ENCODE data around the gene ALG5. TPM values are rescaled to one million over a fixed set of nuclear protein-coding genes. Genes with fewer than 3 reads are reported as not detected.

Gene ALG5
- total RNA-seq, 1 experiment from 2014 or later: 32.2 TPM

DNA sequence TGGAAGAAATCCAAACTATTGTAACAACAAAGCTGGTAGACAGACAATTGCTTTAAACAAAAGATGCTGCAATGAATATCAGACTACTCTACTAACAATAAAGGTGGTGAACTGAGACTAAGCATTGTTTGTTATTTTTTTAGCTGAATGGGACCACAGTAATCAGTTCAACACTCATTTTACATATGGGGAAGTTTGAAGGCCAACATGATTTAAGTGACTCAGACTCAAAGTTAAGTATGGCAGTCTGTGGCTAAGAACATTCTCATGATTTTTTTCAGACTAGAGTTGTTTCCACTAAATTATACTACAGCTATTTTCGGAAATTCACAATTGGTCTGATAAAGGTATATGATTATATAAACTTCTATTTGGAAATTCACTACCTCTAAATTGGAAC, 11.9 kb upstream of the ALG5 start:
- DNase-seq (ENCODE audit: low read depth, low spot score) (no peak), ATAC-seq (no peak)
- ChIA-PET RAD21 (ENCODE audit: low non-redundant PET in 1 of 2, low total read pairs in 2 of 2, uncharacterized antibody in 2 of 2, unreplicated experiment in 2 of 2) (no interaction called here), POLR2A (interaction anchor here (1.2 kb wide), 1 partner anchor 11 kb away, joined by 4 read pairs; the partner anchor contains the start of gene EXOSC8), CTCF (no interaction called here)
- intact Hi-C loops (cut with micrococcal nuclease): loop anchor here (5.0 kb wide), 1 partner anchor 36 kb away; no protein-coding TSS in a partner anchor
- no TSS peak for BruUV-seq (replicated peaks)
- no peaks in the 10 kb centered on the region for H3K9me3 ChIP-seq (ENCODE audit: control insufficient read depth in 1 of 2, insufficient read depth in 1 of 2, low read depth in 1 of 2, low read length in 2 of 2)
- no peak overlapping the region for H3K4me2 ChIP-seq (ENCODE audit: low read length)
- no peaks in the 10 kb centered on the region for H3K9me2 ChIP-seq (ENCODE audit: insufficient read depth)
- H2AFZ ChIP-seq (ENCODE audit: low read depth, low read length, poor library complexity, severe bottlenecking): no peak overlapping the region
- H3K4me3 ChIP-seq (replicated peaks in 1 of 2; ENCODE audit: low read depth in 1 of 2, low read length in 2 of 2): no peak overlapping the region
- peaks cover 7% of the 10 kb centered on the region for H3K79me2 ChIP-seq (ENCODE audit: insufficient read depth, low read length)
- peaks cover 47 to 55% of the 10 kb centered on the region in 2 experiments for H3K36me3 ChIP-seq (ENCODE audit: control insufficient read depth in 1 of 2, insufficient read depth in 2 of 2, low read length in 2 of 2)
- no peaks in the 10 kb centered on the region for H3K27me3 ChIP-seq (ENCODE audit: insufficient read depth, low read length)
- H3K4me1 ChIP-seq (ENCODE audit: control insufficient read depth in 1 of 2, insufficient read depth in 2 of 2, low read length in 2 of 2): no peaks in the 10 kb centered on the region
- H4K20me1 ChIP-seq (ENCODE audit: insufficient read depth): no peaks in the 10 kb centered on the region
- no peak overlapping the region for H3K9ac ChIP-seq (ENCODE audit: low read length)
- H3K27ac ChIP-seq (ENCODE audit: low read depth, low read length): no peak overlapping the region
- no peak for TF ChIP-seq YY1 (IDR thresholded peaks at IDR 0.05; ENCODE audit: extremely low read depth, insufficient replicate concordance, low read depth, low read length)
- TF ChIP-seq EGR1 (IDR thresholded peaks at IDR 0.05; ENCODE audit: low read depth): no peak
- no peak for TF ChIP-seq ZNF274 (IDR thresholded peaks at IDR 0.05; ENCODE audit: low read depth, low read length)
- no peak for TF ChIP-seq EZH2phosphoT487 (IDR thresholded peaks at IDR 0.05; ENCODE audit: borderline replicate concordance)
- TF ChIP-seq JUND (IDR thresholded peaks at IDR 0.05): no peak
- TF ChIP-seq, protein P1, sequence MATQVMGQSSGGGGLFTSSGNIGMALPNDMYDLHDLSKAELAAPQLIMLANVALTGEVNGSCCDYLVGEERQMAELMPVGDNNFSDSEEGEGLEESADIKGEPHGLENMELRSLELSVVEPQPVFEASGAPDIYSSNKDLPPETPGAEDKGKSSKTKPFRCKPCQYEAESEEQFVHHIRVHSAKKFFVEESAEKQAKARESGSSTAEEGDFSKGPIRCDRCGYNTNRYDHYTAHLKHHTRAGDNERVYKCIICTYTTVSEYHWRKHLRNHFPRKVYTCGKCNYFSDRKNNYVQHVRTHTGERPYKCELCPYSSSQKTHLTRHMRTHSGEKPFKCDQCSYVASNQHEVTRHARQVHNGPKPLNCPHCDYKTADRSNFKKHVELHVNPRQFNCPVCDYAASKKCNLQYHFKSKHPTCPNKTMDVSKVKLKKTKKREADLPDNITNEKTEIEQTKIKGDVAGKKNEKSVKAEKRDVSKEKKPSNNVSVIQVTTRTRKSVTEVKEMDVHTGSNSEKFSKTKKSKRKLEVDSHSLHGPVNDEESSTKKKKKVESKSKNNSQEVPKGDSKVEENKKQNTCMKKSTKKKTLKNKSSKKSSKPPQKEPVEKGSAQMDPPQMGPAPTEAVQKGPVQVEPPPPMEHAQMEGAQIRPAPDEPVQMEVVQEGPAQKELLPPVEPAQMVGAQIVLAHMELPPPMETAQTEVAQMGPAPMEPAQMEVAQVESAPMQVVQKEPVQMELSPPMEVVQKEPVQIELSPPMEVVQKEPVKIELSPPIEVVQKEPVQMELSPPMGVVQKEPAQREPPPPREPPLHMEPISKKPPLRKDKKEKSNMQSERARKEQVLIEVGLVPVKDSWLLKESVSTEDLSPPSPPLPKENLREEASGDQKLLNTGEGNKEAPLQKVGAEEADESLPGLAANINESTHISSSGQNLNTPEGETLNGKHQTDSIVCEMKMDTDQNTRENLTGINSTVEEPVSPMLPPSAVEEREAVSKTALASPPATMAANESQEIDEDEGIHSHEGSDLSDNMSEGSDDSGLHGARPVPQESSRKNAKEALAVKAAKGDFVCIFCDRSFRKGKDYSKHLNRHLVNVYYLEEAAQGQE (IDR thresholded peaks at IDR 0.05; ENCODE audit: low read depth): no peak
- TF ChIP-seq, protein P2, sequence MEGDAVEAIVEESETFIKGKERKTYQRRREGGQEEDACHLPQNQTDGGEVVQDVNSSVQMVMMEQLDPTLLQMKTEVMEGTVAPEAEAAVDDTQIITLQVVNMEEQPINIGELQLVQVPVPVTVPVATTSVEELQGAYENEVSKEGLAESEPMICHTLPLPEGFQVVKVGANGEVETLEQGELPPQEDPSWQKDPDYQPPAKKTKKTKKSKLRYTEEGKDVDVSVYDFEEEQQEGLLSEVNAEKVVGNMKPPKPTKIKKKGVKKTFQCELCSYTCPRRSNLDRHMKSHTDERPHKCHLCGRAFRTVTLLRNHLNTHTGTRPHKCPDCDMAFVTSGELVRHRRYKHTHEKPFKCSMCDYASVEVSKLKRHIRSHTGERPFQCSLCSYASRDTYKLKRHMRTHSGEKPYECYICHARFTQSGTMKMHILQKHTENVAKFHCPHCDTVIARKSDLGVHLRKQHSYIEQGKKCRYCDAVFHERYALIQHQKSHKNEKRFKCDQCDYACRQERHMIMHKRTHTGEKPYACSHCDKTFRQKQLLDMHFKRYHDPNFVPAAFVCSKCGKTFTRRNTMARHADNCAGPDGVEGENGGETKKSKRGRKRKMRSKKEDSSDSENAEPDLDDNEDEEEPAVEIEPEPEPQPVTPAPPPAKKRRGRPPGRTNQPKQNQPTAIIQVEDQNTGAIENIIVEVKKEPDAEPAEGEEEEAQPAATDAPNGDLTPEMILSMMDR (IDR thresholded peaks at IDR 0.05 in 2 of 3, conservative IDR thresholded peaks at IDR 0.05 in 1 of 3; ENCODE audit: borderline replicate concordance in 1 of 3, insufficient read depth in 1 of 3, low read depth in 2 of 3, low read length in 2 of 3): no peak
- TF ChIP-seq ZFX (IDR thresholded peaks at IDR 0.05): no peak
- TF ChIP-seq SP1 (IDR thresholded peaks at IDR 0.05; ENCODE audit: low read depth): no peak
- TF ChIP-seq, protein P3, sequence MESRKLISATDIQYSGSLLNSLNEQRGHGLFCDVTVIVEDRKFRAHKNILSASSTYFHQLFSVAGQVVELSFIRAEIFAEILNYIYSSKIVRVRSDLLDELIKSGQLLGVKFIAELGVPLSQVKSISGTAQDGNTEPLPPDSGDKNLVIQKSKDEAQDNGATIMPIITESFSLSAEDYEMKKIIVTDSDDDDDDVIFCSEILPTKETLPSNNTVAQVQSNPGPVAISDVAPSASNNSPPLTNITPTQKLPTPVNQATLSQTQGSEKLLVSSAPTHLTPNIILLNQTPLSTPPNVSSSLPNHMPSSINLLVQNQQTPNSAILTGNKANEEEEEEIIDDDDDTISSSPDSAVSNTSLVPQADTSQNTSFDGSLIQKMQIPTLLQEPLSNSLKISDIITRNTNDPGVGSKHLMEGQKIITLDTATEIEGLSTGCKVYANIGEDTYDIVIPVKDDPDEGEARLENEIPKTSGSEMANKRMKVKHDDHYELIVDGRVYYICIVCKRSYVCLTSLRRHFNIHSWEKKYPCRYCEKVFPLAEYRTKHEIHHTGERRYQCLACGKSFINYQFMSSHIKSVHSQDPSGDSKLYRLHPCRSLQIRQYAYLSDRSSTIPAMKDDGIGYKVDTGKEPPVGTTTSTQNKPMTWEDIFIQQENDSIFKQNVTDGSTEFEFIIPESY (IDR thresholded peaks at IDR 0.05; ENCODE audit: extremely low read depth, insufficient replicate concordance, low read length): no peak
- TF ChIP-seq RAD21 (IDR thresholded peaks at IDR 0.05; ENCODE audit: low read depth): no peak
- no peak for TF ChIP-seq ELF1 (IDR thresholded peaks at IDR 0.05; ENCODE audit: borderline replicate concordance, low read depth)
- TF ChIP-seq, protein P4, sequence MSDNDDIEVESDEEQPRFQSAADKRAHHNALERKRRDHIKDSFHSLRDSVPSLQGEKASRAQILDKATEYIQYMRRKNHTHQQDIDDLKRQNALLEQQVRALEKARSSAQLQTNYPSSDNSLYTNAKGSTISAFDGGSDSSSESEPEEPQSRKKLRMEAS (IDR thresholded peaks at IDR 0.05): no peak
- TF ChIP-seq, protein P5, sequence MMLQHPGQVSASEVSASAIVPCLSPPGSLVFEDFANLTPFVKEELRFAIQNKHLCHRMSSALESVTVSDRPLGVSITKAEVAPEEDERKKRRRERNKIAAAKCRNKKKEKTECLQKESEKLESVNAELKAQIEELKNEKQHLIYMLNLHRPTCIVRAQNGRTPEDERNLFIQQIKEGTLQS (IDR thresholded peaks at IDR 0.05): no peak
- no peak for TF ChIP-seq FOSL1 (IDR thresholded peaks at IDR 0.05; ENCODE audit: low read depth)
- no peak for TF ChIP-seq CEBPB (IDR thresholded peaks at IDR 0.05; ENCODE audit: low read depth)
- no peak for TF ChIP-seq CBX3 (IDR thresholded peaks at IDR 0.05; ENCODE audit: low read depth)
